Endodermal cell (in vitro differentiated cells): ENCODE data around the gene AP5S1. TPM values are rescaled to one million over a fixed set of nuclear protein-coding genes. Genes with fewer than 3 reads are reported as not detected.

Source experiments
- DNase-seq: peaks from one replicate; pipeline ENCODE4 v3.0.0-alpha.2; 2017
- H3K27ac ChIP-seq: 2 replicates; pipeline ENCODE4 v1.5.1; 2013; ENCODE audit warnings: mild to moderate bottlenecking, low read depth, low read length, moderate library complexity
- H3K27me3 ChIP-seq: 2 replicates; pipeline ENCODE4 v1.6.1; 2013; ENCODE audit warnings: mild to moderate bottlenecking, low read length, moderate library complexity; ENCODE audit not compliant: insufficient read depth, control insufficient read depth, poor library complexity, severe bottlenecking
- H3K36me3 ChIP-seq: 2 replicates; pipeline ENCODE4 v1.7.0; 2013; ENCODE audit warnings: mild to moderate bottlenecking, low read length, moderate library complexity; ENCODE audit not compliant: control insufficient read depth, insufficient read depth
- H3K4me1 ChIP-seq: one replicate; pipeline ENCODE4 v1.7.0; 2013; ENCODE audit warnings: low read length; ENCODE audit not compliant: control insufficient read depth, insufficient read depth
- H3K4me3 ChIP-seq: 2 replicates; pipeline ENCODE4 v1.5.1; 2013; ENCODE audit warnings: mild to moderate bottlenecking, low read length, moderate library complexity
- H3K9ac ChIP-seq: 2 replicates; pipeline ENCODE4 v1.6.1; 2013; ENCODE audit warnings: mild to moderate bottlenecking, low read length, moderate library complexity; ENCODE audit not compliant: poor library complexity, severe bottlenecking; ENCODE audit errors: extremely low read depth
- H3K9me3 ChIP-seq: 2 replicates; pipeline ENCODE4 v1.6.1; 2013; ENCODE audit warnings: mild to moderate bottlenecking, low read length, moderate library complexity; ENCODE audit not compliant: control insufficient read depth
- H3K27ac Mint-ChIP-seq: 2 replicates; pipeline ENCODE4 v1.8.0; 2020; ENCODE audit warnings: mixed read lengths
- H3K27me3 Mint-ChIP-seq: 2 replicates; pipeline ENCODE4 v1.8.0; 2021; ENCODE audit warnings: mild to moderate bottlenecking, mixed read lengths; ENCODE audit not compliant: insufficient read depth
- H3K36me3 Mint-ChIP-seq: 2 replicates; pipeline ENCODE4 v1.8.0; 2020; ENCODE audit warnings: low read depth, mixed read lengths
- H3K4me1 Mint-ChIP-seq: 2 replicates; pipeline ENCODE4 v1.8.0; 2020; ENCODE audit warnings: mixed read lengths
- H3K4me3 Mint-ChIP-seq: 2 replicates; pipeline ENCODE4 v1.8.0; 2020; ENCODE audit warnings: mild to moderate bottlenecking, moderate library complexity, mixed read lengths
- H3K9me3 Mint-ChIP-seq: 2 replicates; pipeline ENCODE4 v1.8.0; 2020; ENCODE audit warnings: mild to moderate bottlenecking, mixed read lengths
- WGBS, 2 experiments: methylation state at CpG; one replicate each; pipeline versions ENCODE4 v1.1.5 to v1.1.7; 2013; ENCODE audit warnings: missing lambda C conversion rate in 2 of 2, mixed read lengths in 1 of 2; ENCODE audit not compliant: insufficient coverage in 1 of 2, insufficient read length in 1 of 2; 5-methylcytosine and 5-hydroxymethylcytosine counted together
- total RNA-seq, 2 donors: library from RNA; stranded (reverse); fragmentation: NEBNext Ultra II Directional in 1 of 2; extraction: Animal tissue kit (Norgen Biotek cat#: 25700) in 1 of 2; gene quantifications; 2 replicates in 1 of 2; 3 replicates in 1 of 2; pipeline ENCODE4 v1.2.1, GENCODE V29; 2021
- TF ChIP-seq, protein P1 (sequence below): fragments of 200-600 bp; sonication (generic); conservative IDR thresholded peaks from 2 replicates; pipeline ENCODE4 v1.5.0; 2021; ENCODE audit warnings: antibody characterized with exemption, mild to moderate bottlenecking

AP5S1 gene
- total RNA-seq, 2 donors from 2014 or later, result 5.1 to 6.1 TPM

DNA sequence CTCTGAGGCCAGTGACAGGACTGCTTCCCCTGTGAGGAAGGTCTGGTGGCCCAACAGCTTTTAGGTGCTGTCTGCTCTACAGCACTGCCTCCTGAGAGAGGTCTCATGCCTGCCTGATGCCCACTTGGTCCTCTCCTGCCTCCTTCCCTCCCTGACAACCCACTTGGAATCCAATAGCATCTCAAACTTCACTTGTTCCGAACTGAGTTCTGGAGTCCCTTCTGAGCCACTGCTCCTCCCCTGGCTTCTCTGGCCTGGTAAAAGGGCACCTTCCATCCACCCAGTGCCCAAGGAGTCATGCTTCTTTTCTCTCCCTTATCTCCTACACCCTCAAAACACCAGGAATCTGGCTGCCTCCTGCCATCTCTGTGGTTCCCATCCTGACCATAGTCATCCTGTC, 28.2 kb downstream of the AP5S1 start:
- Mint-ChIP-seq H3K36me3 (peaks cover 13% of the 10 kb centered on the region), H3K9me3 (no peaks in the 10 kb centered on the region), H3K27me3 (no peaks in the 10 kb centered on the region), H3K4me3 (peak overlapping the region; percentile 81), H3K4me1 (peaks cover 5% of the 10 kb centered on the region), H3K27ac (no peak overlapping the region)
- no peaks in the 10 kb centered on the region for H3K36me3 ChIP-seq
- WGBS, 2 experiments, result 83 to 100% methylated on average over 1 of the region's 1 CpG
- no peak overlapping the region for H3K4me3 ChIP-seq
- H3K9ac ChIP-seq, result no peak overlapping the region
- no peaks in the 10 kb centered on the region for H3K27me3 ChIP-seq
- no peak overlapping the region for H3K27ac ChIP-seq
- DNase-seq, result no peak
- no peaks in the 10 kb centered on the region for H3K9me3 ChIP-seq
- TF ChIP-seq, protein P1, sequence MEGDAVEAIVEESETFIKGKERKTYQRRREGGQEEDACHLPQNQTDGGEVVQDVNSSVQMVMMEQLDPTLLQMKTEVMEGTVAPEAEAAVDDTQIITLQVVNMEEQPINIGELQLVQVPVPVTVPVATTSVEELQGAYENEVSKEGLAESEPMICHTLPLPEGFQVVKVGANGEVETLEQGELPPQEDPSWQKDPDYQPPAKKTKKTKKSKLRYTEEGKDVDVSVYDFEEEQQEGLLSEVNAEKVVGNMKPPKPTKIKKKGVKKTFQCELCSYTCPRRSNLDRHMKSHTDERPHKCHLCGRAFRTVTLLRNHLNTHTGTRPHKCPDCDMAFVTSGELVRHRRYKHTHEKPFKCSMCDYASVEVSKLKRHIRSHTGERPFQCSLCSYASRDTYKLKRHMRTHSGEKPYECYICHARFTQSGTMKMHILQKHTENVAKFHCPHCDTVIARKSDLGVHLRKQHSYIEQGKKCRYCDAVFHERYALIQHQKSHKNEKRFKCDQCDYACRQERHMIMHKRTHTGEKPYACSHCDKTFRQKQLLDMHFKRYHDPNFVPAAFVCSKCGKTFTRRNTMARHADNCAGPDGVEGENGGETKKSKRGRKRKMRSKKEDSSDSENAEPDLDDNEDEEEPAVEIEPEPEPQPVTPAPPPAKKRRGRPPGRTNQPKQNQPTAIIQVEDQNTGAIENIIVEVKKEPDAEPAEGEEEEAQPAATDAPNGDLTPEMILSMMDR, result no peak
- H3K4me1 ChIP-seq, result peaks cover 4% of the 10 kb centered on the region

DNA sequence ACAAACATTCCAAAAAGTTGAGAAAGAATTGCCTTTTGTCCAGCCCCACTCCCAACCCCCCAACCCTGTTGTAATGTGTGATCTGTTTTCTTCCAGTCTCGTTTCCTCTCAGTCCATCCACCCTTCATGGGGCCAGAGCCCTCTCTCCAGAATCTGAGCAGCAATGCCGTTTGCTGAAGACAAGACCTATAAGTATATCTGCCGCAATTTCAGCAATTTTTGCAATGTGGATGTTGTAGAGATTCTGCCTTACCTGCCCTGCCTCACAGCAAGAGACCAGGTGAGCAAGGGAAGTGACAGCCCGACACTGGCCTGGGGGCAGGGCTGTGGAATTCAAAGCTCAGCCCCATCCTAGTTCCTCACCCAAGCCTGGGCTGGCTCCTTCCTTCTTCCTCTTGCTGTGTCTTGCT, 34.1 kb downstream of the AP5S1 start:
- 93 to 96% methylated on average over 3 to 4 of the region's 4 CpGs for WGBS, 2 experiments
- Histone ChIP-seq H3K27me3 (no peaks in the 10 kb centered on the region), H3K4me1 (no peaks in the 10 kb centered on the region), H3K9me3 (no peaks in the 10 kb centered on the region), H3K36me3 (peaks cover 26% of the 10 kb centered on the region), H3K9ac (no peak overlapping the region), H3K27ac (no peak overlapping the region), H3K4me3 (no peak overlapping the region)
- Mint-ChIP-seq H3K9me3 (no peaks in the 10 kb centered on the region), H3K36me3 (peaks cover 48% of the 10 kb centered on the region), H3K27me3 (no peaks in the 10 kb centered on the region), H3K27ac (no peak overlapping the region), H3K4me1 (no peaks in the 10 kb centered on the region), H3K4me3 (no peak overlapping the region)
- DNase-seq, result no peak
- TF ChIP-seq, protein P1, result no peak

DNA sequence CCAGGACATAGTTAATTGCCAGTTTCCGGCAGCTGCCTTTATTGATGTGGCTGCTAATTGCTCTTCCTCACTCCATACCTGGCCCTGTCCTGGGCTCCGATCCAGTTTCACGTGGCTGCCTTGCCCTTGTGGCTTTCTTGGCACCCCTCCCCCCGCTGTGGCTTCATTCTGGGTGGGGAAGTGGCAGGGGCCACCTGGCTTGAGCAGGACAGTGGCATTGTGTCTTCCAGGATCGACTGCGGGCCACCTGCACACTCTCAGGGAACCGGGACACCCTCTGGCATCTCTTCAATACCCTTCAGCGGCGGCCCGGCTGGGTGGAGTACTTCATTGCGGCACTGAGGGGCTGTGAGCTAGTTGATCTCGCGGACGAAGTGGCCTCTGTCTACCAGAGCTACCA, 37.1 kb downstream of the AP5S1 start:
- Histone ChIP-seq H3K4me1 (no peaks in the 10 kb centered on the region), H3K9me3 (peaks cover 11% of the 10 kb centered on the region), H3K36me3 (peaks cover 46% of the 10 kb centered on the region), H3K9ac (no peak overlapping the region), H3K27ac (no peak overlapping the region), H3K27me3 (no peaks in the 10 kb centered on the region), H3K4me3 (no peak overlapping the region)
- Mint-ChIP-seq H3K4me3 (no peak overlapping the region), H3K9me3 (peaks cover 4% of the 10 kb centered on the region), H3K27ac (no peak overlapping the region), H3K36me3 (peaks cover 66% of the 10 kb centered on the region), H3K4me1 (no peaks in the 10 kb centered on the region), H3K27me3 (no peaks in the 10 kb centered on the region)
- DNase-seq, result no peak
- WGBS, 2 experiments, result 89 to 95% methylated on average over 9 to 14 of the region's 14 CpGs
- TF ChIP-seq, protein P1, result no peak
